HG03045 (cell line): ENCODE results near the gene DDX25.

Source experiments
- ATAC-seq: cut with Tn5 transposase; IDR thresholded peaks from one replicate; pipeline ENCODE4 v1.9.1; 2021; ENCODE audit warnings: mild to moderate bottlenecking, moderate library complexity; ENCODE audit not compliant: unreplicated experiment

The DDX25 gene

DNA sequence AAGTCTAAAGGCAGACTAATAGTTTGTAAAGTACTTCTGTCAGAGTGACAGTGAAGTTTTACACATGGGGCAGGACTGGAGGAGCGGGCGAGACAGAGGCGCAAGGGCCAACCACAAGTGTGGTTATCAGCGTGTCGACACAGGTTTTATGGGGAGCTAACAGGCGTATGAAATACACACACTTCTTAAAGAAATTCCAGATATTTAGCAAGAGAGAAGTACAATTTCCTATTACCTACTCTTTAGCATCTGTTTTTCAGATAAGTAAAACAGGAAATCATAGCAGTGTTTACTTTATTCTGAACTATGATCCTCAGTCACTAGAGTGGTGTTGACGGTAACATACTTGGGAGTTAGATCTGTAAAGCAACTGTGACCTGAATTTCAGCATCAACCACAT is 64.0 kb downstream of the DDX25 start:
- no peak for ATAC-seq

DNA sequence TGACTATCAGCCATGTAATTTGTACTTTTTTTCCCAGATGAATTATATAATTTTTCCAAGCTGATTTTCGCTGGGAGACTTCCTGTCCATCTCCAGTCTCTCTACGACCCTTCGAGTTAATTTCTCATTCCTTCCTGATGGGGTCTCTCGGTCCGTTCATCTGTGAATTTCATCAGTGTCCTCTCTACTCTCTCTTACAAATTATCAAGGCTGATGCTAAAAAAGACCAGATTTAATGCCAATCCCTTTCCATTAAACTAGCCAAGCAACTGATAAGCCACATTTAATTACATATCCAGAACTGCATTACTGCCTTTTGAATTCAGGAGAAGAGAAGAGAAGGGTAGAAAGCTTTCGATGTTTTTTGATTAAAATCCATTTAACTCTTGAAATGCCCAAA is 67.3 kb downstream of the DDX25 start:
- no peak for ATAC-seq

DNA sequence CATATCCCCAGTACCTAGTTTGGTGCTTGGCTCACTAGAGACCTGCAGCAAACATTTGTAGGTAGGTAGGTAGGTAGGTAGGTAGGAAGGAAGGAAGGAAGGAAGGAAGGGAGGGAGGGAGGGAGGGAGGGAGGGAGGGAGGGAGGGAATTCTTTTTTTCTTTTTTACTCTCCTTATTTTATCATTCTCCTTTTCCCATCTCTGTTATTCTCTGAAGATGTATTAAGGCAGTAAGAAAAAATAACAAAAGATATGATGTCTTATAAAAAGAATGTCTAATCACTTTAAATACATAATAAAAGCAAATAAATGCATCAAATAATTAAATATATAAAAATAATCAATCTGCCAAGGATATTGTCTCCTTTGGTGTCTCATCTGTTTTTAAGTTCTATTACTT is 70.0 kb downstream of the DDX25 start:
- ATAC-seq, result no peak

DNA sequence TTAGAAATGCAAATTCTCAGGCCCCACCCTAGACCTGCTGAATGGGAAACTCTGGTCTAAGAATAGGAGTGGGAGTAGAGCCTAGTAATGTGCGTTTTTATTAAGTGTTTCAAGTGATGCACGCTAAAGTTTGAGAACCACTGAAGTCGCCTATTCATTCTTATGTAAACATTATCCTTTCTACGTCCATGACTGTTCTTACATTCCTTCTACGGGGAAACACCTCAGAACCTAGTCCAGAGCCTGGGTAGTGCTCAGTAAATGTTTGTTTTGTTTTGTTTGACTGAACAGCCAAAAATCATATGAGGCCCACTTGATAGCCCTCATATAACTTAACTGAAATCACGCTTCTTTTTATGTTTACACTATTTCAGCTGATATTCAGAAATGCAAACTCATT is 71.3 kb downstream of the DDX25 start:
- no peak for ATAC-seq

DNA sequence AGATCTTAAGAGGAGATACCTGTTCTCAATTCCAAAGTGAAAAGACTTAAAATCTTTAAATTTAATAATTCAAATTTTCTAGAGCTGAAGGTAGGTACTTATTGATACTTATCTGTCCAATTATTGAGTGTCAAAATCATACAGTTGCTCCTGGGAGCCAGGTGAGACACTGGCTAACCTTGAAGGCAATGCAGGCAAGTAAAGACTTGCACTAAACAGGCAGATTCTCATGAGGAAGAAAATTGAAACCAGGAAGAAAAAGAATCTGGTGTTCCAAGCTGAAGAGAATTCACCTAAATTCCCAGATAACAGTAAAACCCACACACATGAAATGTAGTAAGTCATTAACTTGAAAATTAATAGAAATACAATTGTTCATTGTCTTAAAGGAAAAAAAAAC is 71.8 kb downstream of the DDX25 start:
- ATAC-seq, result no peak

DNA sequence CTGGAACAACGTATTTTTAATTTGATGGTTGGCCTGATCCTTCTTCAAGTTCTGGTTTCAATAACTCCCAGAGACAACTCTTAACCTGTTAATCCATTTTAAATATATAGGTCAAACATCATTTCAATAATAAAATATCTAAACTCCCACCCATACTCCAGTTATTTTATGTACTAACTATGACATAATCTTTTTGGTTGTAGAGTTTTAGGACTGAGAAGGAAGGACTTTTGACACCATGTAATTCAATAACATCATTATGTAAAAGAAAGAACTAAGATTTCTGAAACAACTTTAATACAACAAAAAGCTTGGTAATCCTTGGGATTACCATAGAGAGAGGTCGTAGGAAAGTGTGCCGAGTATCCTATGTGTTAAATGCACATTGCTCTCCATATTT is 73.0 kb downstream of the DDX25 start:
- ATAC-seq, result no peak

DNA sequence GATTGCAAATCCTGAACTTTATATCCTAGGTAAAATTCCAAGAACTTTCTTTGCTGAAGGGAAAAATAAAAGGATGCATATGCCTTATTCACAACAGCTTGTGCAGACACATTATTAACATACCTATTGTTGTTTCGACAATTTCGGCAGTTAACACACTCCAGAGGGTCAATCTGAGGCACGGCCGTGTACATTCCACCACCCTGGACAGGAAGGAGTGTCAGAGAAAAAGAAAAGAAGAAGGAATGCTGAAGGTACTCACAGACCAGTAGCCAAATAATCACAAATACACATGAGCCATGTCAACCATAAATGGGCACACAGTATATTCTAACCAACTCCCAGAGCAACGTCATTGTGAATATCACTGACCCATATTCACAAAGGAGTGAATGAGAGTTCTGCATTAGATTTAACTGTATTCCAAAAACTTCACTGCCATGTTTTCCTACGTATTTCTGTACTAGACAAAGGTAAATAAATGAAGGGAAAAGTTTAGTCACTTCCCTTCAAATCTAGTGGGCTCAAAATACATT is 73.9 kb downstream of the DDX25 start:
- ATAC-seq, result no peak
